Measurements from ENCODE around the gene CLEC1A.

The CLEC1A gene

GRCh38 chr12:10067942-10068341 lies 30.8 kb downstream of the CLEC1A start:
- in situ Hi-C loops (cut with HindIII; ENCODE audit: low sequenced_read_pairs), result no loop called here
- no peak overlapping the region for H3K4me3 ChIP-seq (ENCODE audit: low read depth, low read length)
- no peak for DNase-seq (ENCODE audit: low read depth, low spot score)
- TF ChIP-seq CTCF (IDR thresholded peaks at IDR 0.05; ENCODE audit: low read depth, low read length), result no peak

GRCh38 chr12:10067264-10067663 lies 31.5 kb downstream of the CLEC1A start:
- TF ChIP-seq CTCF (IDR thresholded peaks at IDR 0.05; ENCODE audit: low read depth, low read length), result no peak
- no peak for DNase-seq (ENCODE audit: low read depth, low spot score)
- in situ Hi-C loops (cut with HindIII; ENCODE audit: low sequenced_read_pairs), result no loop called here
- no peak overlapping the region for H3K4me3 ChIP-seq (ENCODE audit: low read depth, low read length)

GRCh38 chr12:10065241-10065640 lies 33.5 kb downstream of the CLEC1A start:
- in situ Hi-C loops (cut with HindIII; ENCODE audit: low sequenced_read_pairs), result no loop called here
- DNase-seq (ENCODE audit: low read depth, low spot score), result no peak
- TF ChIP-seq CTCF (IDR thresholded peaks at IDR 0.05; ENCODE audit: low read depth, low read length), result no peak
- no peak overlapping the region for H3K4me3 ChIP-seq (ENCODE audit: low read depth, low read length)

- in situ Hi-C loops (cut with HindIII; ENCODE audit: low sequenced_read_pairs), result no loop called here
- DNase-seq (ENCODE audit: low read depth, low spot score), result no peak
- no peak overlapping the region for H3K4me3 ChIP-seq (ENCODE audit: low read depth, low read length)
- no peak for TF ChIP-seq CTCF (IDR thresholded peaks at IDR 0.05; ENCODE audit: low read depth, low read length)
These were observed 40.4 kb downstream of the CLEC1A start for GRCh38 chr12:10058387-10058786.

- no peak overlapping the region for H3K4me3 ChIP-seq (ENCODE audit: low read depth, low read length)
- TF ChIP-seq CTCF (IDR thresholded peaks at IDR 0.05; ENCODE audit: low read depth, low read length), result no peak
- in situ Hi-C loops (cut with HindIII; ENCODE audit: low sequenced_read_pairs), result no loop called here
- no peak for DNase-seq (ENCODE audit: low read depth, low spot score)
These were observed 46.4 kb downstream of the CLEC1A start for GRCh38 chr12:10052193-10052913.

GRCh38 chr12:10048526-10048925 lies 50.3 kb downstream of the CLEC1A start:
- H3K4me3 ChIP-seq (ENCODE audit: low read depth, low read length), result no peak overlapping the region
- in situ Hi-C loops (cut with HindIII; ENCODE audit: low sequenced_read_pairs), result no loop called here
- TF ChIP-seq CTCF (IDR thresholded peaks at IDR 0.05; ENCODE audit: low read depth, low read length), result no peak
- no peak for DNase-seq (ENCODE audit: low read depth, low spot score)
